ENCODE results near the gene RNU6-1. TPM values are rescaled to one million over a fixed set of nuclear protein-coding genes. Genes with fewer than 3 reads are reported as not detected.

RNU6-1 gene
- total RNA-seq, 1 donor from 2014 or later, result not detected

- peak; percentile 21 for DNase-seq (ENCODE audit: extremely low spot score, unreplicated experiment)
- Mint-ChIP-seq H3K36me3 (ENCODE audit: unreplicated experiment) (no peaks in the 10 kb centered on the region), H3K27me3 (ENCODE audit: unreplicated experiment) (no peaks in the 10 kb centered on the region), H3K4me1 (ENCODE audit: unreplicated experiment) (peaks cover 42% of the 10 kb centered on the region), H3K4me3 (ENCODE audit: unreplicated experiment) (peak overlapping the region; percentile 69), H3K9me3 (ENCODE audit: unreplicated experiment) (no peaks in the 10 kb centered on the region), H3K27ac (ENCODE audit: unreplicated experiment) (peak overlapping the region; percentile 86)
- TF ChIP-seq CTCF (IDR thresholded peaks at IDR 0.05), result no peak
Measured at GRCh38 chr15:67884009-67884408, 44.2 kb upstream of the RNU6-1 start.

GRCh38 chr15:67883234-67883773, 43.5 kb upstream of the RNU6-1 start:
- Mint-ChIP-seq H3K4me3 (ENCODE audit: unreplicated experiment) (no peak overlapping the region), H3K27me3 (ENCODE audit: unreplicated experiment) (no peaks in the 10 kb centered on the region), H3K27ac (ENCODE audit: unreplicated experiment) (peak overlapping the region; percentile 47), H3K4me1 (ENCODE audit: unreplicated experiment) (peaks cover 42% of the 10 kb centered on the region), H3K36me3 (ENCODE audit: unreplicated experiment) (no peaks in the 10 kb centered on the region), H3K9me3 (ENCODE audit: unreplicated experiment) (no peaks in the 10 kb centered on the region)
- no peak for TF ChIP-seq CTCF (IDR thresholded peaks at IDR 0.05)
- DNase-seq (ENCODE audit: extremely low spot score, unreplicated experiment), result peak; percentile 54

- peak; percentile 21 for DNase-seq (ENCODE audit: extremely low spot score, unreplicated experiment)
- Mint-ChIP-seq H3K27ac (ENCODE audit: unreplicated experiment) (peak overlapping the region; percentile 47), H3K4me1 (ENCODE audit: unreplicated experiment) (peaks cover 42% of the 10 kb centered on the region), H3K4me3 (ENCODE audit: unreplicated experiment) (no peak overlapping the region), H3K9me3 (ENCODE audit: unreplicated experiment) (no peaks in the 10 kb centered on the region), H3K27me3 (ENCODE audit: unreplicated experiment) (no peaks in the 10 kb centered on the region), H3K36me3 (ENCODE audit: unreplicated experiment) (no peaks in the 10 kb centered on the region)
- TF ChIP-seq CTCF (IDR thresholded peaks at IDR 0.05), result no peak
Measured at GRCh38 chr15:67882487-67883233, 42.8 kb upstream of the RNU6-1 start.

GRCh38 chr15:67880651-67881182, 40.9 kb upstream of the RNU6-1 start:
- DNase-seq (ENCODE audit: extremely low spot score, unreplicated experiment), result peak; percentile 38
- Mint-ChIP-seq H3K27me3 (ENCODE audit: unreplicated experiment) (no peaks in the 10 kb centered on the region), H3K36me3 (ENCODE audit: unreplicated experiment) (no peaks in the 10 kb centered on the region), H3K9me3 (ENCODE audit: unreplicated experiment) (no peaks in the 10 kb centered on the region), H3K4me3 (ENCODE audit: unreplicated experiment) (no peak overlapping the region), H3K4me1 (ENCODE audit: unreplicated experiment) (peaks cover 42% of the 10 kb centered on the region), H3K27ac (ENCODE audit: unreplicated experiment) (no peak overlapping the region)
- TF ChIP-seq CTCF (IDR thresholded peaks at IDR 0.05), result no peak

GRCh38 chr15:67879440-67880129, 39.7 kb upstream of the RNU6-1 start:
- no peaks in the 10 kb centered on the region for H3K9me3 Mint-ChIP-seq (ENCODE audit: unreplicated experiment)

More at GRCh38 chr15:67879440-67880129, 39.7 kb upstream of the RNU6-1 start:
- H3K36me3 Mint-ChIP-seq (ENCODE audit: unreplicated experiment), result no peaks in the 10 kb centered on the region
- TF ChIP-seq CTCF (IDR thresholded peaks at IDR 0.05), result no peak
- peaks cover 33% of the 10 kb centered on the region for H3K4me1 Mint-ChIP-seq (ENCODE audit: unreplicated experiment)
- no peaks in the 10 kb centered on the region for H3K27me3 Mint-ChIP-seq (ENCODE audit: unreplicated experiment)
- DNase-seq (ENCODE audit: extremely low spot score, unreplicated experiment), result no peak
- no peak overlapping the region for H3K27ac Mint-ChIP-seq (ENCODE audit: unreplicated experiment)
- no peak overlapping the region for H3K4me3 Mint-ChIP-seq (ENCODE audit: unreplicated experiment)
